ENCODE data around the gene NCK1. TPM values are rescaled to one million over a fixed set of nuclear protein-coding genes. Genes with fewer than 3 reads are reported as not detected.

NCK1 gene
- total RNA-seq, 6 donors from 2014 or later = 26.2 to 61.7 (median 44.8) TPM

- Histone ChIP-seq H3K27ac (no peak overlapping the region), H3K36me3 (no peaks in the 10 kb centered on the region), H3K4me3 (no peak overlapping the region), H3K4me1 (peaks cover 8 to 17% (median 9%) of the 10 kb centered on the region in 4 donors), H3K9me3 (no peaks in the 10 kb centered on the region), H3K27me3 (no peaks in the 10 kb centered on the region)
- 89 to 91% methylated on average over 2 of the region's 2 CpGs for WGBS, 2 donors
- no peak for DNase-seq
- no peak for TF ChIP-seq POLR2A (IDR thresholded peaks at IDR 0.05)
- ATAC-seq (ENCODE audit: low FRiP score in 2 of 2) = no peak
These were observed 126.6 kb downstream of the NCK1 start for GRCh38 chr3:136988651-136989050.

- DNase-seq (no peak), ATAC-seq (ENCODE audit: low FRiP score in 2 of 2) (no peak)
- no peaks in the 10 kb centered on the region for H3K9me3 ChIP-seq
- no peaks in the 10 kb centered on the region for H3K36me3 ChIP-seq
- no peak overlapping the region for H3K27ac ChIP-seq
- WGBS, 2 donors = 80 to 85% methylated on average over 4 of the region's 4 CpGs
- H3K27me3 ChIP-seq = no peaks in the 10 kb centered on the region
- no peak for TF ChIP-seq CTCF (IDR thresholded peaks at IDR 0.05)
- no peak for TF ChIP-seq EP300 (IDR thresholded peaks at IDR 0.05)
- no peak for TF ChIP-seq POLR2AphosphoS5 (IDR thresholded peaks at IDR 0.05)
- TF ChIP-seq POLR2A (IDR thresholded peaks at IDR 0.05) = no peak
- H3K4me3 ChIP-seq = no peak overlapping the region
- H3K4me1 ChIP-seq = peaks cover 8 to 16% (median 12%) of the 10 kb centered on the region in 4 donors
These were observed 127.9 kb downstream of the NCK1 start for GRCh38 chr3:136989781-136990524.

DNA sequence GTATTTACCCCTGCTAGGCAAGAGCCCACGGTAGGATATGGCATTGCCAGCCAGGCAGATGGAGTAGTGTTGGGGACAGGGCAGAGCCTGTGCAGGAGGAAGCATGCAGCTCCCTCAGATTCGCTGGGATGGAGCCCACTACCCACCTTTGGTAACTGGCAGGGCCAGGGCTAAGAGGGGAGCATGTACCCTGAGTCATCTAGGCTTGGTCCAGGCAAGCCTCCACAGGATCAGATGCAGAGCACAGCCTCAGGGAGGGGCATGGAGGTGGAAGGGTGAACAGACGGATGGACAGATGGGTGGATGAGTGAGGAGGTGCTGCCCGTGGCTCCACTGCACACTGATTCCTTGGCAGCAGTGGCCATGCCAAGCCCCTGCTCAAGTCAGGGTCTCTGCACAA lies 128.8 kb downstream of the NCK1 start:
- ATAC-seq (ENCODE audit: low FRiP score in 2 of 2) = no peak
- TF ChIP-seq POLR2A (IDR thresholded peaks at IDR 0.05) (no peak), CTCF (IDR thresholded peaks at IDR 0.05) (no peak), EP300 (IDR thresholded peaks at IDR 0.05) (no peak), POLR2AphosphoS5 (IDR thresholded peaks at IDR 0.05) (no peak)
- 95 to 100% methylated on average over 4 of the region's 4 CpGs for WGBS, 2 donors
- Histone ChIP-seq H3K9me3 (no peaks in the 10 kb centered on the region), H3K4me3 (no peak overlapping the region), H3K27ac (no peak overlapping the region), H3K27me3 (no peaks in the 10 kb centered on the region), H3K4me1 (peaks cover 16 to 18% (median 17%) of the 10 kb centered on the region in 4 donors), H3K36me3 (no peaks in the 10 kb centered on the region)
- DNase-seq = no peak

DNA sequence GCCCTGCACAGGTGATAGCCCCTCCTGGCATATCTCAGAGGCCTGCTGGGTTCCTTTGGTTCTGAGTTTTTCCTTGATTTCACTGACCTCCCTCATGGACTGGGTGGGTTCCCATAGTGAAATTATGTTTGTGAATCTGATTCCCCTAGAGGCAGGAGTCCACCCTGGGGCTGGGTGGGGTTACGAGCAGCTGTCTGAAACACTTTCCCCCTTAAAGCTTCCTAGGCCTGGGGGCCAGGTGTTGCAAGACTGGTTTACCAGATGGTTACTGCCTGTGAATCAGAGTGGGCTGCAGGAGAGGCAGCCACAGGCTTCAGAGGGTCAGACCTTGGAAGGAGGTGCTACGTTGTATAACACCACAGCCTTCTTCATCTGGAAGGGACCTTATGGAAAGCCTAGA lies 130.1 kb downstream of the NCK1 start:
- H3K4me1 ChIP-seq = peaks cover 15 to 21% (median 19%) of the 10 kb centered on the region in 4 donors
- WGBS, 2 donors = 100% methylated on average over 1 to 2 of the region's 2 CpGs
- no peaks in the 10 kb centered on the region for H3K27me3 ChIP-seq
- no peaks in the 10 kb centered on the region for H3K36me3 ChIP-seq
- no peak overlapping the region for H3K4me3 ChIP-seq
- H3K9me3 ChIP-seq = no peaks in the 10 kb centered on the region
- ATAC-seq (ENCODE audit: low FRiP score in 2 of 2) (no peak), DNase-seq (no peak)
- TF ChIP-seq EP300 (IDR thresholded peaks at IDR 0.05) = no peak
- no peak for TF ChIP-seq CTCF (IDR thresholded peaks at IDR 0.05)
- no peak for TF ChIP-seq POLR2AphosphoS5 (IDR thresholded peaks at IDR 0.05)
- TF ChIP-seq POLR2A (IDR thresholded peaks at IDR 0.05) = no peak
- no peak overlapping the region for H3K27ac ChIP-seq

GRCh38 chr3:136994772-136995516 lies 132.9 kb downstream of the NCK1 start:
- no peaks in the 10 kb centered on the region for H3K36me3 ChIP-seq
- peak overlapping the region; percentile 53 to 84 (median 80) for H3K27ac ChIP-seq
- peaks cover 15 to 21% (median 19%) of the 10 kb centered on the region in 4 donors for H3K4me1 ChIP-seq
- DNase-seq (peak in 1 of 2 donors; percentile 85), ATAC-seq (ENCODE audit: low FRiP score in 2 of 2) (peak; percentile 87 to 88)
- WGBS, 2 donors = 32 to 37% methylated on average over 8 of the region's 8 CpGs
- TF ChIP-seq POLR2A (IDR thresholded peaks at IDR 0.05) (no peak), EP300 (IDR thresholded peaks at IDR 0.05) (peak in 1 of 4 donors; percentile 70), POLR2AphosphoS5 (IDR thresholded peaks at IDR 0.05) (peak; percentile 72 to 74), CTCF (IDR thresholded peaks at IDR 0.05) (no peak)
- no peaks in the 10 kb centered on the region for H3K27me3 ChIP-seq
- H3K9me3 ChIP-seq = no peaks in the 10 kb centered on the region
- H3K4me3 ChIP-seq = no peak overlapping the region

Measured in upper lobe of left lung (tissue), 6 donors.